Stimulated activated CD8-positive, alpha-beta memory T cell treated with anti-CD3 and anti-CD28 coated beads, Interleukin-15, amount 100 ng/mL, for 1 hour (primary cell): Measurements from ENCODE around the gene CD44.

Experiments
- DNase-seq: peaks from one replicate; pipeline ENCODE4 v3.0.0-alpha.2; 2020; ENCODE audit warnings: low read depth

CD44 gene

GRCh38 chr11:35158701-35159510, 19.9 kb downstream of the CD44 start:
- no peak for DNase-seq

GRCh38 chr11:35160246-35160824, 21.4 kb downstream of the CD44 start:
- DNase-seq = no peak

GRCh38 chr11:35160902-35161597, 22.1 kb downstream of the CD44 start:
- DNase-seq = no peak

- DNase-seq = no peak
Observed at GRCh38 chr11:35162745-35163144, 23.8 kb downstream of the CD44 start.

GRCh38 chr11:35163209-35163608, 24.2 kb downstream of the CD44 start:
- DNase-seq = no peak

- no peak for DNase-seq
Observed at GRCh38 chr11:35163702-35164496, 24.9 kb downstream of the CD44 start.

GRCh38 chr11:35165030-35165422, 26.1 kb downstream of the CD44 start:
- DNase-seq = no peak

- DNase-seq = peak; percentile 72
Observed at GRCh38 chr11:35165423-35166368, 26.7 kb downstream of the CD44 start.

- no peak for DNase-seq
Observed at GRCh38 chr11:35166369-35167360, 27.7 kb downstream of the CD44 start.

- DNase-seq = no peak
Observed at GRCh38 chr11:35167426-35167954, 28.5 kb downstream of the CD44 start.

- no peak for DNase-seq
Observed at GRCh38 chr11:35168671-35169070, 29.7 kb downstream of the CD44 start.

- no peak for DNase-seq
Observed at GRCh38 chr11:35169112-35169511, 30.1 kb downstream of the CD44 start.

GRCh38 chr11:35169754-35170153, 30.8 kb downstream of the CD44 start:
- DNase-seq = no peak

- DNase-seq = no peak
Observed at GRCh38 chr11:35170503-35170902, 31.5 kb downstream of the CD44 start.

GRCh38 chr11:35171226-35171625, 32.3 kb downstream of the CD44 start:
- DNase-seq = no peak

GRCh38 chr11:35173011-35173511, 34.1 kb downstream of the CD44 start:
- no peak for DNase-seq

- DNase-seq = no peak
Observed at GRCh38 chr11:35173616-35174566, 34.9 kb downstream of the CD44 start.

- DNase-seq = no peak
Observed at GRCh38 chr11:35174666-35175065, 35.7 kb downstream of the CD44 start.
